DND-41 (cell line): ENCODE data around the gene GPR176.
"Not testable (repeated sequence)": the region's sequence is repeated elsewhere in the genome, so short reads cannot be mapped to it uniquely, and the experiment has no call there.

Source experiments
- CTCF ChIP-seq: IDR thresholded peaks from 2 replicates; pipeline ENCODE4 v1.5.1; 2012; ENCODE audit warnings: borderline replicate concordance, low read length, moderate library complexity, mild to moderate bottlenecking; ENCODE audit not compliant: poor library complexity, severe bottlenecking; ENCODE audit errors: extremely low read depth
- EZH2 ChIP-seq: IDR thresholded peaks from 3 replicates; pipeline ENCODE4 v1.6.1; 2012; ENCODE audit warnings: borderline replicate concordance, low read depth, mild to moderate bottlenecking, moderate library complexity, low read length, inconsistent platforms; ENCODE audit not compliant: severe bottlenecking

- not testable (repeated sequence) for TF ChIP-seq CTCF, EZH2
Observed at GRCh38 chr15:39893051-39893450, 27.0 kb downstream of the GPR176 start.
